GM18861 (cell line): ENCODE results near the gene GOSR1.
"Not testable (repeated sequence)": the region's sequence is repeated elsewhere in the genome, so short reads cannot be mapped to it uniquely, and the experiment has no call there.

ENCODE experiments used
- ATAC-seq: cut with Tn5 transposase; IDR thresholded peaks from one replicate; pipeline ENCODE4 v1.9.1; 2021; ENCODE audit not compliant: unreplicated experiment

Gene GOSR1

GRCh38 chr17:30560117-30561026, 83.2 kb downstream of the GOSR1 start:
- ATAC-seq = not testable (repeated sequence)

GRCh38 chr17:30561766-30562165, 84.6 kb downstream of the GOSR1 start:
- not testable (repeated sequence) for ATAC-seq

GRCh38 chr17:30563131-30563904, 86.1 kb downstream of the GOSR1 start:
- ATAC-seq = not testable (repeated sequence)

- not testable (repeated sequence) for ATAC-seq
Measured at GRCh38 chr17:30563905-30564390, 86.7 kb downstream of the GOSR1 start.

GRCh38 chr17:30564422-30565072, 87.3 kb downstream of the GOSR1 start:
- ATAC-seq = not testable (repeated sequence)

GRCh38 chr17:30565073-30565935, 88.1 kb downstream of the GOSR1 start:
- no peak for ATAC-seq

- not testable (repeated sequence) for ATAC-seq
Measured at GRCh38 chr17:30566104-30566503, 88.9 kb downstream of the GOSR1 start.

GRCh38 chr17:30566516-30567225, 89.5 kb downstream of the GOSR1 start:
- not testable (repeated sequence) for ATAC-seq

- ATAC-seq = no peak
Measured at GRCh38 chr17:30567231-30568116, 90.3 kb downstream of the GOSR1 start.

GRCh38 chr17:30568117-30568430, 90.9 kb downstream of the GOSR1 start:
- ATAC-seq = no peak

- ATAC-seq = not testable (repeated sequence)
Measured at GRCh38 chr17:30569531-30570175, 92.4 kb downstream of the GOSR1 start.

- ATAC-seq = no peak
Measured at GRCh38 chr17:30570191-30570590, 93.0 kb downstream of the GOSR1 start.

- ATAC-seq = no peak
Measured at GRCh38 chr17:30570596-30571265, 93.5 kb downstream of the GOSR1 start.

- ATAC-seq = not testable (repeated sequence)
Measured at GRCh38 chr17:30571404-30571803, 94.2 kb downstream of the GOSR1 start.

- no peak for ATAC-seq
Measured at GRCh38 chr17:30571921-30572320, 94.7 kb downstream of the GOSR1 start.

GRCh38 chr17:30572651-30573554, 95.7 kb downstream of the GOSR1 start:
- ATAC-seq = not testable (repeated sequence)
